ENCODE results near the gene CAMK2D.

Gene CAMK2D

GRCh38 chr4:113638562-113638832 lies 123.0 kb downstream of the CAMK2D start:
- no peak for DNase-seq (ENCODE audit: extremely low read depth, low read depth)
- no peak overlapping the region for H3K4me3 ChIP-seq (replicated peaks; ENCODE audit: low read depth, low read length)
- TF ChIP-seq, protein P1, sequence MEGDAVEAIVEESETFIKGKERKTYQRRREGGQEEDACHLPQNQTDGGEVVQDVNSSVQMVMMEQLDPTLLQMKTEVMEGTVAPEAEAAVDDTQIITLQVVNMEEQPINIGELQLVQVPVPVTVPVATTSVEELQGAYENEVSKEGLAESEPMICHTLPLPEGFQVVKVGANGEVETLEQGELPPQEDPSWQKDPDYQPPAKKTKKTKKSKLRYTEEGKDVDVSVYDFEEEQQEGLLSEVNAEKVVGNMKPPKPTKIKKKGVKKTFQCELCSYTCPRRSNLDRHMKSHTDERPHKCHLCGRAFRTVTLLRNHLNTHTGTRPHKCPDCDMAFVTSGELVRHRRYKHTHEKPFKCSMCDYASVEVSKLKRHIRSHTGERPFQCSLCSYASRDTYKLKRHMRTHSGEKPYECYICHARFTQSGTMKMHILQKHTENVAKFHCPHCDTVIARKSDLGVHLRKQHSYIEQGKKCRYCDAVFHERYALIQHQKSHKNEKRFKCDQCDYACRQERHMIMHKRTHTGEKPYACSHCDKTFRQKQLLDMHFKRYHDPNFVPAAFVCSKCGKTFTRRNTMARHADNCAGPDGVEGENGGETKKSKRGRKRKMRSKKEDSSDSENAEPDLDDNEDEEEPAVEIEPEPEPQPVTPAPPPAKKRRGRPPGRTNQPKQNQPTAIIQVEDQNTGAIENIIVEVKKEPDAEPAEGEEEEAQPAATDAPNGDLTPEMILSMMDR (IDR thresholded peaks at IDR 0.05; ENCODE audit: low read depth, low read length, missing control alignments) = no peak

DNA sequence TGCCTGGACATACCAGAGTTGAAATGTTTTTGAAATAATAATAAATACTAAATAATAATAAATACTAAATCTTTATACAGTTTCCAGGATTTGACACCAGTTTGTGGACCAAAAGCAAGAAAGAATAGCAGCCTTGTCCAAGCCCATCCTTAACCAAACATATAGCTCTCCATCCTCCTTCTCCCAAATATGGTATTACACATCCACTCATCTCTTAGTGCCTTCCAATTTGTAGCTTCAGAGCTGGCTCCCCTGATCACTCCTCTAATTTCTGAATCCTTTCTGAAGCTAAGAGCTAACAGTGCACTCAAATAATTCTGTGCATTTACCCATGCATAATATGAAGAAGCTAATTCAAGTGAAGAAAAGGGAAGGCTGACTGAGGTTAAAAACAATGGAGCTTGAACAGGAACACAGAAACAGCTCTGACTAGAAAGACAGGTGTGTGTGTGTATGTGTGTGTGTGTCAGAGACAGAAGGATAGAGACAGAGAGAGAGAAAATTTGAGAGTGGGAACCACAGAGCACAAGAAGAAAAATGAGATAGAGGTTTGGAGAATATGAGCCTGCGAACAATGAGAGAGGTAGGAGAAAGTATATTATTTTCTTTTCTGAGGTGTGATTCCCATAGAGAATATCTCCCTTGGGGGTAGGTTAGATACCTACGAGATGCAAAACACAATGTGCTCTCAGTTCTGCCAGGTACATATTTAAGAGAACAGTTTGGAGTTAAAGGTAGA lies 123.5 kb downstream of the CAMK2D start:
- TF ChIP-seq, protein P1 (IDR thresholded peaks at IDR 0.05; ENCODE audit: low read depth, low read length, missing control alignments) = no peak
- no peak for DNase-seq (ENCODE audit: extremely low read depth, low read depth)
- H3K4me3 ChIP-seq (replicated peaks; ENCODE audit: low read depth, low read length) = no peak overlapping the region

DNA sequence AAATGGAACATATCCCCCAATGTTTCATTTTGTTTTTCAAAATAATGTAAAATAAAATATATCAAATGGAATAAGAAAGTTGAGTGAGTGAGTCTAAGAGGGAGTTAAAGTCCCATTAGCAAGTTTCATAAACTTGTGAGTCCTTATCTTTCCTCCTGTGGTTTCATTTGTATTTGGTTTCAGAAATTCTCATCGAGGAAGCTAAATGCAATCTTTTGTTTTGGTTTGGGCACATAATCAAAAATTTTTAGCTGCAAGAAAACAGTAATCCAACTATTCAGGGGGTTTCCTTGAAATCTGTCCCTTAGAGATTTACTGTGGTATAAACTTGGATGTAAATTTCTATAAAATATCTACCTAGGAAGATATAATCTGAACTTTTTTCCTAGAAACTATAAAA lies 124.2 kb downstream of the CAMK2D start:
- DNase-seq (ENCODE audit: extremely low read depth, low read depth) = no peak
- no peak overlapping the region for H3K4me3 ChIP-seq (replicated peaks; ENCODE audit: low read depth, low read length)
- TF ChIP-seq, protein P1 (IDR thresholded peaks at IDR 0.05; ENCODE audit: low read depth, low read length, missing control alignments) = no peak

GRCh38 chr4:113636877-113637276 lies 124.7 kb downstream of the CAMK2D start:
- H3K4me3 ChIP-seq (replicated peaks; ENCODE audit: low read depth, low read length) = no peak overlapping the region
- TF ChIP-seq, protein P1 (IDR thresholded peaks at IDR 0.05; ENCODE audit: low read depth, low read length, missing control alignments) = no peak
- DNase-seq (ENCODE audit: extremely low read depth, low read depth) = no peak

- H3K4me3 ChIP-seq (replicated peaks; ENCODE audit: low read depth, low read length) = no peak overlapping the region
- TF ChIP-seq, protein P1 (IDR thresholded peaks at IDR 0.05; ENCODE audit: low read depth, low read length, missing control alignments) = no peak
- no peak for DNase-seq (ENCODE audit: extremely low read depth, low read depth)
Measured at GRCh38 chr4:113636438-113636818, 125.1 kb downstream of the CAMK2D start.

DNA sequence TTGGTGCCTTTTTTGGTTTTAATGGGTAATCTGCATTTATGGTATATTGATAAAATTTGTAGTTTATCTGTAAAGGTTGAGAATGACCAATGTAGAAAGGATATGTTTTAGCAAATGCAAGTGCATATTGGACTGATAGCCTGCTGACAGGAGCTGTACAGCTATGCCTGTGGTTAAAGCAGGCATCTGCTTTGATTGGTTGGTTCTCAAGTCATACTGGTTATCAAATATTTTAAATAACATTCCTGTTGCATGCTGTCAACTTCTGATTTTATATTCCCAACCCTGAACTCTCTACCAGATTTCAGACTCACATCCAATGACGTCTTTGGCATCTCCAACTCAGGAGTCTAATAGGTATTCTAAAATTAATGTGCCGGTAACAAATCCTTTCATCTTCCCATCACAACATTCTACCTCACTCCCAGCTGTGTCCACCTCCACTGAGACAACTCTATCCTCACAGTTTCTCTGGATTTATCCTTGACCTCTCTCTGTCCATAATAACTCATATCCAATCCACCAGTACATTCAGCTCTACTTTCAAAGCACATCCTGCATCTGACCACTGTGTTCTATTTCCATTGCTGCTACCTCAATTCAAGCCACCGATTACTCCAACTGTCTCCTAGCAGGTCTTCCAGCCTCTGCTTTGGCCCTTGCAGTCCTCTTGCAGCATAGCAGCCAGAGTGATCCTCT lies 125.7 kb downstream of the CAMK2D start:
- TF ChIP-seq, protein P1 (IDR thresholded peaks at IDR 0.05; ENCODE audit: low read depth, low read length, missing control alignments) = no peak
- no peak for DNase-seq (ENCODE audit: extremely low read depth, low read depth)
- no peak overlapping the region for H3K4me3 ChIP-seq (replicated peaks; ENCODE audit: low read depth, low read length)
